Stimulated activated CD8-positive, alpha-beta memory T cell treated with anti-CD3 and anti-CD28 coated beads, Interleukin-7, amount 100 ng/mL, for 48 hours (primary cell): ENCODE results near the gene UBE2N.
"Not testable (repeated sequence)": the region's sequence is repeated elsewhere in the genome, so short reads cannot be mapped to it uniquely, and the experiment has no call there.

Source experiments
- DNase-seq, 2 donors: peaks; one replicate each; pipeline ENCODE4 v3.0.0-alpha.2; 2020; ENCODE audit warnings: low read depth in 1 of 2; ENCODE audit errors: extremely low read depth in 1 of 2

Gene UBE2N

GRCh38 chr12:93381976-93382437 lies 59.7 kb downstream of the UBE2N start:
- DNase-seq, result not testable (repeated sequence)

- no peak for DNase-seq
These were observed 60.4 kb downstream of the UBE2N start for GRCh38 chr12:93381161-93381975.

GRCh38 chr12:93380480-93381121 lies 61.1 kb downstream of the UBE2N start:
- no peak for DNase-seq

GRCh38 chr12:93379981-93380361 lies 61.8 kb downstream of the UBE2N start:
- no peak for DNase-seq

GRCh38 chr12:93379326-93379980 lies 62.3 kb downstream of the UBE2N start:
- no peak for DNase-seq

- DNase-seq, result no peak
These were observed 62.8 kb downstream of the UBE2N start for GRCh38 chr12:93378998-93379325.

- DNase-seq, result peak; percentile 14 to 33
These were observed 63.4 kb downstream of the UBE2N start for GRCh38 chr12:93378196-93378997.

GRCh38 chr12:93377252-93378195 lies 64.2 kb downstream of the UBE2N start, which contains the start of gene NUDT4:
NUDT4 (plus strand) TSS chr12:93377925; CDS start chr12:93378323, 398 bp downstream.
- DNase-seq, result peak; percentile 91 to 92

- no peak for DNase-seq
These were observed 65.1 kb downstream of the UBE2N start for GRCh38 chr12:93376436-93377251.

- DNase-seq, result no peak
These were observed 65.8 kb downstream of the UBE2N start for GRCh38 chr12:93375906-93376305.

GRCh38 chr12:93373961-93374656 lies 67.6 kb downstream of the UBE2N start:
- DNase-seq, result no peak

GRCh38 chr12:93370947-93371346 lies 70.8 kb downstream of the UBE2N start:
- DNase-seq, result no peak

GRCh38 chr12:93369505-93369904 lies 72.2 kb downstream of the UBE2N start:
- no peak for DNase-seq

- no peak for DNase-seq
These were observed 73.0 kb downstream of the UBE2N start for GRCh38 chr12:93368766-93369165.

- no peak for DNase-seq
These were observed 75.3 kb downstream of the UBE2N start for GRCh38 chr12:93366422-93366821.

- DNase-seq, result no peak
These were observed 75.9 kb downstream of the UBE2N start for GRCh38 chr12:93365616-93366405.

GRCh38 chr12:93363841-93364297 lies 77.9 kb downstream of the UBE2N start:
- no peak for DNase-seq
